Nephron progenitor cell (in vitro differentiated cells): ENCODE measurements around the gene SNCB.
A peak's percentile ranks its signal among the peaks of the same experiment; 100 is the strongest.

Source experiments
- DNase-seq: peaks from one replicate; pipeline ENCODE4 v3.0.0; 2021
- H3K27ac Mint-ChIP-seq: 2 replicates; pipeline ENCODE4 v1.8.0; 2021; ENCODE audit warnings: mild to moderate bottlenecking, moderate library complexity, mixed read lengths
- H3K27me3 Mint-ChIP-seq: 2 replicates; pipeline ENCODE4 v1.8.0; 2021; ENCODE audit warnings: mild to moderate bottlenecking, low read depth, mixed read lengths; ENCODE audit not compliant: poor library complexity
- H3K36me3 Mint-ChIP-seq: 2 replicates; pipeline ENCODE4 v1.8.0; 2021; ENCODE audit warnings: low read depth, mixed read lengths
- H3K4me1 Mint-ChIP-seq: 2 replicates; pipeline ENCODE4 v1.8.0; 2021; ENCODE audit warnings: mixed read lengths
- H3K4me3 Mint-ChIP-seq: 2 replicates; pipeline ENCODE4 v1.8.0; 2021; ENCODE audit warnings: mild to moderate bottlenecking, moderate library complexity, mixed read lengths
- H3K9me3 Mint-ChIP-seq: 2 replicates; pipeline ENCODE4 v1.8.0; 2021; ENCODE audit warnings: mild to moderate bottlenecking, moderate library complexity, mixed read lengths
- TF ChIP-seq, protein P1 (sequence below): fragments of 200-600 bp; sonication (generic); IDR thresholded peaks from 2 replicates; pipeline ENCODE4 v1.5.0; 2021; ENCODE audit warnings: antibody characterized with exemption

Gene SNCB

DNA sequence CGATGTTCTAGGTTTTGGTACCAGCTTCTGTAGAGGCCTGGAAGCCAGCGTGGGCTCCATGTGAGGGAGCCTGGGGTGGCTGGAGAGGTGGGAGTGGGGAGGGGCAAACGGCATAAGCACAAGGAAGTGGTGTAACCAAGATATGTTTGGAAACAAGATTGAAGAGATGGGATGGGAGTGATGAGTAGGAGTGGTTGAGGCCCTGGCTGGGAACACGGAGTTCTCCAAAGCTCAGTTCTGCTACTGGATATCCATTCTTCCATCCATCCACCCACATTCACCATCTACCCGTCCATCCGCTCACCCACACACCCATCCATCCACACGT lies 29.1 kb upstream of the SNCB start:
- H3K36me3 Mint-ChIP-seq: no peaks in the 10 kb centered on the region
- no peak overlapping the region for H3K4me3 Mint-ChIP-seq
- no peak for DNase-seq
- H3K4me1 Mint-ChIP-seq: peaks cover 8% of the 10 kb centered on the region
- TF ChIP-seq, protein P1, sequence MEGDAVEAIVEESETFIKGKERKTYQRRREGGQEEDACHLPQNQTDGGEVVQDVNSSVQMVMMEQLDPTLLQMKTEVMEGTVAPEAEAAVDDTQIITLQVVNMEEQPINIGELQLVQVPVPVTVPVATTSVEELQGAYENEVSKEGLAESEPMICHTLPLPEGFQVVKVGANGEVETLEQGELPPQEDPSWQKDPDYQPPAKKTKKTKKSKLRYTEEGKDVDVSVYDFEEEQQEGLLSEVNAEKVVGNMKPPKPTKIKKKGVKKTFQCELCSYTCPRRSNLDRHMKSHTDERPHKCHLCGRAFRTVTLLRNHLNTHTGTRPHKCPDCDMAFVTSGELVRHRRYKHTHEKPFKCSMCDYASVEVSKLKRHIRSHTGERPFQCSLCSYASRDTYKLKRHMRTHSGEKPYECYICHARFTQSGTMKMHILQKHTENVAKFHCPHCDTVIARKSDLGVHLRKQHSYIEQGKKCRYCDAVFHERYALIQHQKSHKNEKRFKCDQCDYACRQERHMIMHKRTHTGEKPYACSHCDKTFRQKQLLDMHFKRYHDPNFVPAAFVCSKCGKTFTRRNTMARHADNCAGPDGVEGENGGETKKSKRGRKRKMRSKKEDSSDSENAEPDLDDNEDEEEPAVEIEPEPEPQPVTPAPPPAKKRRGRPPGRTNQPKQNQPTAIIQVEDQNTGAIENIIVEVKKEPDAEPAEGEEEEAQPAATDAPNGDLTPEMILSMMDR: no peak
- no peaks in the 10 kb centered on the region for H3K9me3 Mint-ChIP-seq
- H3K27ac Mint-ChIP-seq: no peak overlapping the region
- H3K27me3 Mint-ChIP-seq: peaks cover 43% of the 10 kb centered on the region

DNA sequence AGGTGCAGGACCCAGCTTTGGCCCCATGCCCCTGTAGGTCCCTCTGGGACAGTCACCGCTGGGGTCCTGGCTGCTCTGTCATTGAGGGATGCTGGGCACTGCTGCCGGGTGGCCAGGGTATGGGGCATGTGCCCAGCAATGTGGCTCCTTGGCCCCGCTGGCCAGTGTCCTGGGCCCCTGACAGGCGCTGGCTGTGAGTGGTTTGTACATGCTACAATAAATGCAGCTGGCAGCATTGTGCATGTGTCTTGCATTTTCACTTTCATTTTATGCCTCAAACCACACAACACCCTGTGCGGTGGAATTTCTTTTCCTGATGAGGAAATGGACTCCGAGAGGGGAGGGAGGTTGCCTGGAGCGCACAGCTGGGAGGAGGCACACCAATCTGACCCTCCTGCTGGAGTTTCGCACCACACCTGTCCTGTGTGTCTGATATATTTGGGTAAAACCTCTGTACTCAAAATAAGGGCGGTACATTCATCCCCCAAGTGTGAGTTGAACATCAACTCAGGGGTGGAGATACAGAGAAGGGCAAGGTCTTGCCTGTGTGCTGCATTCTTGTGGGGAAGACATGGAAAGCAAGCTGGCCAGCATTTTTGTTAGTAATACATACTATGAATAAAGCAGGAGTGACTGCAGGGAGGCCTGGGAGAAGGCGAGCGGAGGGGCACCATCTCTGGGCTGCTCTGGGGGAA lies 28.6 kb upstream of the SNCB start:
- Mint-ChIP-seq H3K27ac (no peak overlapping the region), H3K4me3 (no peak overlapping the region), H3K27me3 (peaks cover 37% of the 10 kb centered on the region), H3K4me1 (peaks cover 3% of the 10 kb centered on the region), H3K36me3 (no peaks in the 10 kb centered on the region), H3K9me3 (no peaks in the 10 kb centered on the region)
- no peak for DNase-seq
- TF ChIP-seq, protein P1: no peak

DNA sequence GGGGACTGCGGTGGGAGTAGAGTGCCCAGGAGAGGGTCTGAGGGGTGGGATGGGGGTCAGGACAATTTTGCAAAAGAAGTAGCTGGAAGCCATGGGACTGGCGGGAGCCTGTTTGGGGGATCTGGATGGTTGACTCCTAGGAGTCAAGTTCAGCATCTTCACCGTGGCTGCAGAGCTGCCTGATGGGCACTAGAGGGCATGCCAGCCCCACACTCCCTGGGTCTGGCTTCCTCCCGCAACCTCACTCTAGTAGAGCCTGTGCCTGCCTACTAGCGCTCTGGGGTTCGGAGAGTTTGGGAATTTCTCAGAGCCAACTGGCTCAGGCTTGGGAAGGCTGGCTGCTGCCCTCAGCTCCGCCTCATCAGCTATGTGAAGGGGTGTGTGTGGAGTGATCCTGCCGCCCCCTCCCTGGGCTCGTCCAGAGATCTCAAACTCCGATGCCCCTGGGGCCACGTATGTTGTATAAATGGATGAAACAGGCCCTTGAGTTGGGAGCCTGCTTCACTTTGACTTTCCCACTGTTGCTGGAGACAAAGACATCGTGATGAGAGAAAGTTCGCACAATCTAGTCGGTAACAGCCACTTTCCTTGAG lies 27.8 kb upstream of the SNCB start:
- TF ChIP-seq, protein P1: peak; percentile 92
- no peaks in the 10 kb centered on the region for H3K36me3 Mint-ChIP-seq
- peaks cover 9% of the 10 kb centered on the region for H3K4me1 Mint-ChIP-seq
- H3K27ac Mint-ChIP-seq: no peak overlapping the region
- peak; percentile 79 for DNase-seq
- H3K27me3 Mint-ChIP-seq: peaks cover 31% of the 10 kb centered on the region
- H3K4me3 Mint-ChIP-seq: no peak overlapping the region
- H3K9me3 Mint-ChIP-seq: no peaks in the 10 kb centered on the region

DNA sequence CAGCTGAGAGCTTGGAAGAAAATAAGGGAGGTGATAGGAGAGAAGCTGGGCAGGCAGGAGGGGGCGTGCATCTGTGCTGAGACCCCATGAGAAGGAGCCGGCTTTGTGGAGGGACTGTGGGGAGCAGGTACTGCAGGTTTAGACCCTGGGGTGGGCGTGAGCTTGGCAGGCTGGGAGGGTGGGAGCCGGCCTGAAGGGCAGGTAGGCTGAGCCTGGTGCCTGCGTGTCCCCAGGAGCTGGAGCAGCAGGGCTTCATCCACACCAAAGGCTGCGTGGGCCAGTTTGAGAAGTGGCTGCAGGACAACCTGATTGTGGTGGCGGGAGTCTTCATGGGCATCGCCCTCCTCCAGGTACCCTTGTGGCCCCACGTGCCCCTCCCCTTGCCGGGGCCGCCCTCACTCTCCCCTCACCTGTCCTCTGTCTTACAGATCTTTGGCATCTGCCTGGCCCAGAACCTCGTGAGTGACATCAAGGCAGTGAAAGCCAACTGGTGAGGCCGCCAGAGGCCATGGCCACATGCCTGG lies 26.2 kb upstream of the SNCB start:
- no peaks in the 10 kb centered on the region for H3K9me3 Mint-ChIP-seq
- H3K27ac Mint-ChIP-seq: no peak overlapping the region
- H3K4me3 Mint-ChIP-seq: no peak overlapping the region
- DNase-seq: no peak
- H3K36me3 Mint-ChIP-seq: no peaks in the 10 kb centered on the region
- TF ChIP-seq, protein P1: no peak
- H3K27me3 Mint-ChIP-seq: peaks cover 17% of the 10 kb centered on the region
- H3K4me1 Mint-ChIP-seq: peaks cover 18% of the 10 kb centered on the region

DNA sequence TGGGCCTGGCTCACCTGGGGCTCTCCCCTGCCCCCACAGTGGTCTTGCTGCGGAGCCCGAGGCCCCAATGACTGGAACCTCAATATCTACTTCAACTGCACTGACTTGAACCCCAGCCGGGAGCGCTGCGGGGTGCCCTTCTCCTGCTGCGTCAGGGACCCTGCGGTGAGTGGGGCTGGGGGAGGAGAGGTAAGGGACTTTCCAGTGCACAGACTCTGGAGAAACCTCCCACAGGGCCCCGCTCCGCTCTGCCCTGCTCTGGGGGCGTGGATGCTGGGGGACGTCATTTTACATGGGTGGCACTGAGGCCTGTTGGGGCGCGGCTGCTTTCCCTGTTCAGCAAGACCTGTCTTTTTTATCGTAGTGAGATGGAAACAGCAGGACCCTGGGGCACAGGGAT lies 24.5 kb upstream of the SNCB start:
- Mint-ChIP-seq H3K4me3 (no peak overlapping the region), H3K36me3 (no peaks in the 10 kb centered on the region), H3K27me3 (peaks cover 11% of the 10 kb centered on the region), H3K27ac (no peak overlapping the region), H3K4me1 (peaks cover 31% of the 10 kb centered on the region), H3K9me3 (no peaks in the 10 kb centered on the region)
- no peak for DNase-seq
- TF ChIP-seq, protein P1: no peak
